ENCODE measurements around the gene PSRC1. TPM values are rescaled to one million over a fixed set of nuclear protein-coding genes. Genes with fewer than 3 reads are reported as not detected.

The PSRC1 gene
- total and polyA plus RNA-seq, 2 donors (not counting 3 experiments of a cell fraction or from before 2014, with no cell fraction given), result 25.0 to 29.3 TPM

- BruUV-seq (replicated peaks), result no TSS peak
- H3K27ac ChIP-seq (ENCODE audit: insufficient read depth, low read depth, low read length), result no peak overlapping the region
- DNase-seq (ENCODE audit: low read depth, low spot score) (no peak), FAIRE-seq (no peak)
- POLR2A ChIA-PET, result no interaction called here
- H3K4me3 ChIP-seq (replicated peaks in 1 of 3; ENCODE audit: insufficient read depth in 1 of 3, low read depth in 1 of 3, low read length in 3 of 3), result no peak overlapping the region
- intact Hi-C loops (cut with micrococcal nuclease), result no loop called here
- H4K20me1 ChIP-seq (replicated peaks; ENCODE audit: control insufficient read depth, extremely low read depth, insufficient read depth, low read length), result no peaks in the 10 kb centered on the region
- CTCF ChIA-PET, result interaction anchor here (1.0 to 5.5 kb wide), 6 partner anchors 9 to 267 kb away, joined by 3 to 124 read pairs (median 8); partner anchors contain the start of gene SORT1
- no peaks in the 10 kb centered on the region for H3K9me3 ChIP-seq (replicated peaks; ENCODE audit: control insufficient read depth, insufficient read depth, low read length)
- H3K4me1 ChIP-seq (ENCODE audit: control insufficient read depth, extremely low read depth, insufficient read depth, low read length), result no peaks in the 10 kb centered on the region
- no peaks in the 10 kb centered on the region for H3K9me1 ChIP-seq (replicated peaks; ENCODE audit: control insufficient read depth, extremely low read depth, insufficient read depth, low read length)
- H3K79me2 ChIP-seq (ENCODE audit: control insufficient read depth, insufficient read depth, low read length), result no peaks in the 10 kb centered on the region
- H3K4me2 ChIP-seq (ENCODE audit: insufficient read depth, low read length), result no peak overlapping the region
- no peak overlapping the region for H2AFZ ChIP-seq (ENCODE audit: low read depth, low read length)
- H3K36me3 ChIP-seq (ENCODE audit: control insufficient read depth in 2 of 2, extremely low read depth in 1 of 2, insufficient read depth in 2 of 2, low read length in 2 of 2), result no peaks in the 10 kb centered on the region
- H3K27me3 ChIP-seq (ENCODE audit: control insufficient read depth in 2 of 2, insufficient read depth in 2 of 2, low read length in 2 of 2), result no peaks in the 10 kb centered on the region
- H3K9ac ChIP-seq (replicated peaks; ENCODE audit: extremely low read depth, insufficient read depth, low read length), result no peak overlapping the region
- TF ChIP-seq CTCF (IDR thresholded peaks at IDR 0.05; ENCODE audit: extremely low read depth in 1 of 2, insufficient read depth in 1 of 2, low read depth in 1 of 2, low read length in 2 of 2) (no peak), POLR2A (IDR thresholded peaks at IDR 0.05; ENCODE audit: low read depth, low read length) (no peak), MYC (IDR thresholded peaks at IDR 0.05; ENCODE audit: low read depth, low read length) (no peak), FOS (IDR thresholded peaks at IDR 0.05; ENCODE audit: borderline replicate concordance, insufficient read depth, low read length) (no peak), EZH2 (IDR thresholded peaks at IDR 0.05; ENCODE audit: borderline replicate concordance, low read depth, low read length, severe bottlenecking) (no peak), POLR2AphosphoS5 (IDR thresholded peaks at IDR 0.05; ENCODE audit: insufficient read depth, low read depth, low read length) (no peak)
- dilution Hi-C loops (cut with MboI; ENCODE audit: extremely low pct_ligation_motif_present, low sequenced_read_pairs), result no loop called here
These were observed 17.9 kb downstream of the PSRC1 start for GRCh38 chr1:109265016-109265415.

GRCh38 chr1:109264379-109264755 lies 18.6 kb downstream of the PSRC1 start:
- Histone ChIP-seq H3K9me3 (replicated peaks; ENCODE audit: control insufficient read depth, insufficient read depth, low read length) (no peaks in the 10 kb centered on the region), H4K20me1 (replicated peaks; ENCODE audit: control insufficient read depth, extremely low read depth, insufficient read depth, low read length) (no peaks in the 10 kb centered on the region), H3K9me1 (replicated peaks; ENCODE audit: control insufficient read depth, extremely low read depth, insufficient read depth, low read length) (no peaks in the 10 kb centered on the region), H3K27ac (ENCODE audit: insufficient read depth, low read depth, low read length) (no peak overlapping the region), H3K9ac (replicated peaks; ENCODE audit: extremely low read depth, insufficient read depth, low read length) (no peak overlapping the region), H3K4me1 (ENCODE audit: control insufficient read depth, extremely low read depth, insufficient read depth, low read length) (no peaks in the 10 kb centered on the region), H3K4me2 (ENCODE audit: insufficient read depth, low read length) (no peak overlapping the region), H3K79me2 (ENCODE audit: control insufficient read depth, insufficient read depth, low read length) (no peaks in the 10 kb centered on the region), H3K27me3 (ENCODE audit: control insufficient read depth in 2 of 2, insufficient read depth in 2 of 2, low read length in 2 of 2) (no peaks in the 10 kb centered on the region), H2AFZ (ENCODE audit: low read depth, low read length) (no peak overlapping the region), H3K36me3 (ENCODE audit: control insufficient read depth in 2 of 2, extremely low read depth in 1 of 2, insufficient read depth in 2 of 2, low read length in 2 of 2) (no peaks in the 10 kb centered on the region), H3K4me3 (replicated peaks in 1 of 3; ENCODE audit: insufficient read depth in 1 of 3, low read depth in 1 of 3, low read length in 3 of 3) (no peak overlapping the region)
- BruUV-seq (replicated peaks), result no TSS peak
- TF ChIP-seq EZH2 (IDR thresholded peaks at IDR 0.05; ENCODE audit: borderline replicate concordance, low read depth, low read length, severe bottlenecking), result no peak
- ChIA-PET POLR2A (no interaction called here), CTCF (interaction anchor here (0.6 to 5.5 kb wide), 20 partner anchors 9 to 268 kb away, joined by 3 to 124 read pairs (median 4); partner anchors contain the start of genes PSRC1 and SORT1)
- FAIRE-seq (no peak), DNase-seq (ENCODE audit: low read depth, low spot score) (no peak)
- intact Hi-C loops (cut with micrococcal nuclease), result no loop called here
- dilution Hi-C loops (cut with MboI; ENCODE audit: extremely low pct_ligation_motif_present, low sequenced_read_pairs), result no loop called here

Data from endothelial cell of umbilical vein (primary cell).